ENCODE data around the gene PGLYRP1.

DNA sequence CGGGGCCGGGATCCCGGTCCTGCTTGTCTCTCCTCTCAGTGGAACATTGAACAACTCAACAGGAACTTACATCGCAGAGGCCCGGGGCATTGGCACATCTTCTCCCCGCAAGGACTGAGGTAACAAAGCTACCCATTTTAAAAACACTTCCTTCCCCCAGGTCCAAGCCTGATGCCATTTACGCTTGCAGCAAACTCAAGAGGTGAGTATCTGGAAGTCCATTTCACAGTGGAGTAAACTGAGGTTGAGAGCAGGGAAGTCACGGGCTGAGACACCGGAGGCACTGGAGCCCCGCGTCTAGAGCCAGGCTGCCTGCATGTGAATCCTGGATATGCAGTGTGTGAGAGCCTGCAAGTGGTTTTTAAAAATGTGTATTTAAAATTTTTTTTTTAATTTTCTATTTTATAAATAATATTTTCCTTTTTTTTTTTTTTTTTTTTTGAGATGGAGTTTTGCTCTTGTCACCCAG lies 492 bp upstream of the PGLYRP1 start:
- TF ChIP-seq YY1 (IDR thresholded peaks at IDR 0.05; ENCODE audit: insufficient read depth, insufficient read length) = no peak
- no peak for TF ChIP-seq SUZ12 (IDR thresholded peaks at IDR 0.05; ENCODE audit: extremely low read depth, insufficient read depth, insufficient read length)
